Measurements from ENCODE around the gene MYO15A. TPM values are rescaled to one million over a fixed set of nuclear protein-coding genes. Genes with fewer than 3 reads are reported as not detected.

Gene MYO15A
- total RNA-seq, 2 experiments from 2014 or later: 0.98 to 1.4 TPM

- H3K36me3 ChIP-seq (ENCODE audit: insufficient read depth, low read length): no peaks in the 10 kb centered on the region
- H3K4me3 ChIP-seq (ENCODE audit: low read depth, low read length, poor library complexity, severe bottlenecking): no peak overlapping the region
- TF ChIP-seq CTCF (conservative IDR thresholded peaks at IDR 0.05; ENCODE audit: low read length) (no peak), EZH2phosphoT487 (IDR thresholded peaks at IDR 0.05; ENCODE audit: borderline replicate concordance, low read depth, low read length) (no peak)
- no TSS peak for BruUV-seq (replicated peaks)
- H3K4me2 ChIP-seq (ENCODE audit: low read length): no peak overlapping the region
- no peak overlapping the region for H2AFZ ChIP-seq (ENCODE audit: low read length)
- H4K20me1 ChIP-seq (ENCODE audit: insufficient read depth, low read length): no peaks in the 10 kb centered on the region; the same call in 1 of the 2 replicates
- H3K27ac ChIP-seq (ENCODE audit: low read depth, low read length, poor library complexity, severe bottlenecking): no peak overlapping the region
- ChIA-PET POLR2A (no interaction called here), CTCF (ENCODE audit: unreplicated experiment) (no interaction called here)
- H3K79me2 ChIP-seq (ENCODE audit: insufficient read depth, low read depth, low read length): no peaks in the 10 kb centered on the region
- H3K4me1 ChIP-seq (ENCODE audit: insufficient read depth, low read length, poor library complexity, severe bottlenecking): peaks cover 9% of the 10 kb centered on the region
- intact Hi-C loops (cut with micrococcal nuclease; ENCODE audit: unreplicated experiment): no loop called here
- no peaks in the 10 kb centered on the region for H3K9me2 ChIP-seq (ENCODE audit: insufficient read depth, low read length)
- H3K9me3 ChIP-seq (ENCODE audit: low read length): no peaks in the 10 kb centered on the region
- no peak for DNase-seq (ENCODE audit: low spot score)
These were observed 36.8 kb upstream of the MYO15A start for GRCh38 chr17:18071751-18072150.

GRCh38 chr17:18074566-18075272 lies 33.8 kb upstream of the MYO15A start:
- H3K36me3 ChIP-seq (ENCODE audit: insufficient read depth, low read length): no peaks in the 10 kb centered on the region
- H4K20me1 ChIP-seq (ENCODE audit: insufficient read depth, low read length): no peaks in the 10 kb centered on the region
- no peak overlapping the region for H3K4me2 ChIP-seq (ENCODE audit: low read length)
- no peaks in the 10 kb centered on the region for H3K79me2 ChIP-seq (ENCODE audit: insufficient read depth, low read depth, low read length)
- no peak overlapping the region for H3K27ac ChIP-seq (ENCODE audit: low read depth, low read length, poor library complexity, severe bottlenecking)
- ChIA-PET CTCF (ENCODE audit: unreplicated experiment) (interaction anchor here (0.6 kb wide), 1 partner anchor 8 kb away, joined by 3 read pairs; no protein-coding TSS in a partner anchor), POLR2A (interaction anchor here (0.7 kb wide), 1 partner anchor 11 kb away, joined by 4 read pairs; no protein-coding TSS in a partner anchor)
- no peak overlapping the region for H3K4me3 ChIP-seq (ENCODE audit: low read depth, low read length, poor library complexity, severe bottlenecking)
- intact Hi-C loops (cut with micrococcal nuclease; ENCODE audit: unreplicated experiment): no loop called here
- no peak for TF ChIP-seq EZH2phosphoT487 (IDR thresholded peaks at IDR 0.05; ENCODE audit: borderline replicate concordance, low read depth, low read length)
- TF ChIP-seq CTCF (conservative IDR thresholded peaks at IDR 0.05; ENCODE audit: low read length): no peak
- no peaks in the 10 kb centered on the region for H3K9me3 ChIP-seq (ENCODE audit: low read length)
- peaks cover 9% of the 10 kb centered on the region for H3K4me1 ChIP-seq (ENCODE audit: insufficient read depth, low read length, poor library complexity, severe bottlenecking)
- no peak overlapping the region for H2AFZ ChIP-seq (ENCODE audit: low read length)
- no peaks in the 10 kb centered on the region for H3K9me2 ChIP-seq (ENCODE audit: insufficient read depth, low read length)
- no peak for DNase-seq (ENCODE audit: low spot score)
- no TSS peak for BruUV-seq (replicated peaks)

GRCh38 chr17:18076936-18077335 lies 31.6 kb upstream of the MYO15A start:
- no peak for DNase-seq (ENCODE audit: low spot score)
- H3K4me1 ChIP-seq (ENCODE audit: insufficient read depth, low read length, poor library complexity, severe bottlenecking): no peaks in the 10 kb centered on the region
- TF ChIP-seq EZH2phosphoT487 (IDR thresholded peaks at IDR 0.05; ENCODE audit: borderline replicate concordance, low read depth, low read length): no peak
- TF ChIP-seq CTCF (conservative IDR thresholded peaks at IDR 0.05; ENCODE audit: low read length): no peak
- H2AFZ ChIP-seq (ENCODE audit: low read length): peak overlapping the region; percentile 3; the same call in 1 of the 2 replicates
- H3K79me2 ChIP-seq (ENCODE audit: insufficient read depth, low read depth, low read length): no peaks in the 10 kb centered on the region
- no peaks in the 10 kb centered on the region for H3K9me2 ChIP-seq (ENCODE audit: insufficient read depth, low read length)
- intact Hi-C loops (cut with micrococcal nuclease; ENCODE audit: unreplicated experiment): no loop called here
- H4K20me1 ChIP-seq (ENCODE audit: insufficient read depth, low read length): no peaks in the 10 kb centered on the region
- no peak overlapping the region for H3K27ac ChIP-seq (ENCODE audit: low read depth, low read length, poor library complexity, severe bottlenecking)
- no peak overlapping the region for H3K4me3 ChIP-seq (ENCODE audit: low read depth, low read length, poor library complexity, severe bottlenecking)
- ChIA-PET CTCF (ENCODE audit: unreplicated experiment) (no interaction called here), POLR2A (no interaction called here)
- BruUV-seq (replicated peaks): no TSS peak
- no peak overlapping the region for H3K4me2 ChIP-seq (ENCODE audit: low read length)
- H3K36me3 ChIP-seq (ENCODE audit: insufficient read depth, low read length): no peaks in the 10 kb centered on the region
- no peaks in the 10 kb centered on the region for H3K9me3 ChIP-seq (ENCODE audit: low read length)
